NCI-H2227 treated with DMSO at 0.1 percent for 48 hours (cell line): ENCODE measurements around the gene ACACA.

Experiments
- DNase-seq: peaks from one replicate; lab custom pipeline; 2025; lab: John Stamatoyannopoulos, UW

Gene ACACA

GRCh38 chr17:37131669-37132611 is 274.7 kb downstream of the ACACA start:
- no peak for DNase-seq

DNA sequence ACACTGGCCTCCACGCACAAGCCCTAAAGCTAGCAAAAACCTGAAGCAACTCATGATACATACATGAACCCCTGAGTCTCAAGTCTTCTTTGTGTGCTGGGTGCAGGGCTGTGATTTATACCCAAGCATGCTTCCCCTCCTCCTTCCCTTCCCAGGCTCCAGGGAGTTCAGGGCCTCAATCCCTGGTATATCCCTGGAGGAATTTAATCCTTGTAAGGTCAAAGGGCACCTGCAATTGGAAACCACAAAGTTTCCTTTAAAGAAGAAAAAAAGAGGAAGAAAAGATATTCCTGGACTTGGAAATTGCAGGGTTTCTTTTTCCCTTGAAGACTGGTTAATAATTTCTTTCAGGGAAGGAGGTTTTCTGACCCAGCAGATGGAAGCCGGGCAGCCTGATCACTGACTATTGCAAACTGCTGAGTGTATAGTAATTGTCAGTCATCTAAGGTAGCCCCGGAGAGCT is 275.6 kb downstream of the ACACA start:
- peak; percentile 51 for DNase-seq

DNA sequence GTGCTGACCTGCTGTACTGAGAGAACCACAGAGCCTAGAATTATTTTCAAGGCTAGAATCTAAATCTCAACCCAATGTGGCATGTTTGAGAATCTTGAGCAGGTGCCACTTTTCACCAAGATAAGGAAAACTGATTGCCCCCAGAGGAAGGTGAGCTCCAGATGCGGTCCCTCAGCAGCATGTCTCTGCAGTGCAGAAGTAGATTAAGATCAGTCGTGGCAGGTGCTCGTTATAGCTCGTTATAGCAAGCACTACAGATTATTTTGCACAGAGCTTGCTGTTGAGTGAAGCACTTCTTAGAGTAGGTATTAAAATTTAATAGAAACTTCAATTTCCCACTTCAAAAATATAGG is 281.8 kb downstream of the ACACA start:
- DNase-seq = no peak

- DNase-seq = no peak
Observed at GRCh38 chr17:37123941-37124820, 282.5 kb downstream of the ACACA start.

GRCh38 chr17:37123386-37123785 is 283.2 kb downstream of the ACACA start:
- DNase-seq = no peak

- no peak for DNase-seq
Observed at GRCh38 chr17:37121616-37122015, 285.0 kb downstream of the ACACA start.

DNA sequence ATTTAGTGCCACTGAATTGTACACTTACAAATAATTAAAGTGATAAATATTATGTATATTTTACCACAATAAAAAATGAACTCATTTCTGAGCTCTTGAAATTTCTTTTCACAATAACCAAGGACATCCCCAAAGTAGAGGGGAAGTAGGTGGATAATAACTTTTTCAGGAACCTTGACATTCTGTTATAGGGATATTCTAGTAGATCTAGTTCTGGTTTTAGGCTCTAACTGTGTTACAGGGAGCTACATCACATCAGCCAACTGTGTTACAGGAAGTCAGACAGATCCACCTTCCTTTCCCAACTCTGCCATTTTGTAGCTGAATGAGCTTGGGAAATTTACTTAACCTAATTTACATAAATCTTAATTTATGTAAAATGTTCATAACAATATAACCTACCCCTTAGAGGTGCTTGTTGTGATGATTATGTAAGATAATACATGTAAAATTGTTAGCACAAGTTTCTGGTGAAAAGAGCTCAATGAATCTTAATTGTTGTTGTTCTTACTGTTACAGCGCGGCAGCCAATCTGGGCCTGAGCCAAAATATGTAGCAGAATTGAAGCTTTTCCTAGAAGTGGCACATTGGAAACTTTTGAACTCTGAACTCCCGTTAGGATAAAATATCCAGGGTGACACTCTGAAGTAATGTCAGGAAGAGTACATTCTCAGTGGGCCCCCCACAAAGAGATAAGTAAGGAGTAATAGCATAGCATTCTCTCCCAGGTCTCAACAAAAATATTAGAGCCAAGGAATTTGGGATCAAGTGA is 288.1 kb downstream of the ACACA start:
- no peak for DNase-seq

GRCh38 chr17:37117373-37118142 is 289.1 kb downstream of the ACACA start:
- peak; percentile 56 for DNase-seq

- peak; percentile 68 for DNase-seq
Observed at GRCh38 chr17:37116671-37117185, 289.9 kb downstream of the ACACA start.

GRCh38 chr17:37111329-37111728 is 295.3 kb downstream of the ACACA start:
- no peak for DNase-seq

- DNase-seq = no peak
Observed at GRCh38 chr17:37110746-37111145, 295.9 kb downstream of the ACACA start.

- peak; percentile 80 for DNase-seq
Observed at GRCh38 chr17:37109731-37110710, 296.6 kb downstream of the ACACA start.

- no peak for DNase-seq
Observed at GRCh38 chr17:37109106-37109505, 297.5 kb downstream of the ACACA start.

DNA sequence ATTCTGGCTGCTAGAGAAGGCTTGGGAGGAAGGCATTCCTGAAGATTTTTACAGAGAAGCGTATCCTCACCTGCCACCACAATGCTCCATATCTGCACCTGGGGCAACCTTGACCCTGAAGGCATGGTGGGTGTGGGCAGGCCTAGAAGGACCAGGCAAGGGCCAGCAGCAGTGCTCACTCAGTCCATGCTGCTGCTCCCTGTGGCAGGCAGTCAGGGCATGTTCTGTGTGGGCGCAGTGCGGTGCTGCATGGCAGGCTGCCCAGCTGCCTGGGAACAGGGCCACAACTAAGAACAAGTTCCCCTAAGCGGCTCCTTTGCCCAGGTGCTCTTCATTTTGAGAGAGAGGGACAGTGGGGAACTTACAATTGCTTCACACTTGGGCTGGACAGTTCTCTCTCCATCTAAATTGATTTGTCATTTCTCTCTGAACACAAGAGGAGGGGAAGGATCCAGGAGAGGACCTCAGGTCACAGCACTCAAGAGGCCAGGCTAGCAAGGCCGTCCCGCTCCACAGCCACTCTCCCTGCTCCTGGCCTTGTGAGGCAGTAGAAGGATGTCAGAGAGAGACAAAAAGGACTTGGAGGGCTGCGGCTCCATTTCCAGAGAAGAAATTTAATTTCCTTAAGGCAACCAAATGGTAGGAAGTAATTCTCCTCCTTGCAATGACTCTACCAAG is 299.1 kb downstream of the ACACA start:
- DNase-seq = no peak

DNA sequence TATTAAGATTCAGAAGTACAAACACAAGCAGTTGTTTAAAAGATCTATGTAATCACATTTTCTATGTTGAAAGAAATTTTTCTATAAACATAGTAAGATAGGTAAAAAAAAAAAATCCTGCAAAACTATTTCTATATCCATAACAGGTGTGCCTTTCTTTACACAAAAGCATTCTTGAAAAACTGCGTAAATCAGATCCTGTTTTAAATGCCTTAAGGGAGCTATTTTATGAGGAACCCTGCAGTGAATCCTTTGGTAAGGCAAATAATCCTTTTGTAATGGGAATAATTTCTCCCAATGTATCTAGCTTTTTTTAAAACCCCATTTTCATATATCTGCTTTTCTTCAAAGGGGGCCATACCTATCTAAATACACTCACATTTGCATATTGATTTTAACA is 300.6 kb downstream of the ACACA start:
- no peak for DNase-seq

DNA sequence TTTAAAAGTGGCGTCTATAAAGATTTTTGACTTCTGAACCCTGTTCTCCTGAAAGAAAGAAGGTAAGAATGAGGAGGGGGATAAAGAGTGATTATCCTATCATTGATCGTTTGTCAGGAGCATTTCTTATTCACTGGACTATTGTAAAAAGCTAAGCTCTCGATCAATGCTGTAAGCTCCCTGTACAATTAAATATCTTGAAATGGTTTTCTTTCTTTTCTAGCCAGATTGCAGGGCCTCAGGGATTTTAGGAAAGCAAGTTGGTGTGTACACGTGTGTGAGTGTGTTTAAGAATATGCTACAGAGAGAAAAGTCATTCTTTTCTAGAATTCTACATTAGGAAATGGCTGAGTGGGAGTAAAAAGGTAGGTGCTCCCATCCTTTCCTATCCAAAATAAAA is 303.4 kb downstream of the ACACA start:
- DNase-seq = no peak

- no peak for DNase-seq
Observed at GRCh38 chr17:37101306-37101705, 305.3 kb downstream of the ACACA start.

GRCh38 chr17:37100231-37100630 is 306.4 kb downstream of the ACACA start:
- DNase-seq = no peak
